ENCODE data around the gene RAET1L. TPM values are rescaled to one million over a fixed set of nuclear protein-coding genes. Genes with fewer than 3 reads are reported as not detected.
"Not testable (repeated sequence)": the region's sequence is repeated elsewhere in the genome, so short reads cannot be mapped to it uniquely, and the experiment has no call there.

RAET1L gene
- total RNA-seq, 1 donor from 2014 or later = 3.1 TPM

DNA sequence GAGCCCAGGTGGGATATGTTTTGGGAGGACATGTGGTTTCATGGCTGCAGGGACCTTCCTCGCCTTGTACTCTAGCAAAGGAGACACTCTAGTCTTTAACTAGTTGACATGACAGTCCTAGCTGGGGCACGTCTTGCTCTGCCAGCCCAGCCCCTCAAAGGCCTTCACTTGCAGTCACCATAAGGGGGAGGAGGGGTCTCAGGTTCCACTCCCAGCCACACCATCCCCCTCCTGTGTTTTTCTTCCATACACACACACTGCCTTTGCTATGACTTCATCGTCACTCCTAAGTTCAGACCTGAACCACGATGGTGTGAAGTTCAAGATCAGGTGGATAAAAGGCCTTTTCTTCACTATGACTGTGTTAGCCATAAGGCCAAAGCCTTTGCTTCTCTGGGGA is 48.1 kb downstream of the RAET1L start:
- no peak for TF ChIP-seq CTCF (conservative IDR thresholded peaks at IDR 0.05; ENCODE audit: low read depth, low read length)
- no peak overlapping the region for H3K4me3 ChIP-seq (ENCODE audit: low read depth, low read length)
- DNase-seq (ENCODE audit: low read depth) = no peak

DNA sequence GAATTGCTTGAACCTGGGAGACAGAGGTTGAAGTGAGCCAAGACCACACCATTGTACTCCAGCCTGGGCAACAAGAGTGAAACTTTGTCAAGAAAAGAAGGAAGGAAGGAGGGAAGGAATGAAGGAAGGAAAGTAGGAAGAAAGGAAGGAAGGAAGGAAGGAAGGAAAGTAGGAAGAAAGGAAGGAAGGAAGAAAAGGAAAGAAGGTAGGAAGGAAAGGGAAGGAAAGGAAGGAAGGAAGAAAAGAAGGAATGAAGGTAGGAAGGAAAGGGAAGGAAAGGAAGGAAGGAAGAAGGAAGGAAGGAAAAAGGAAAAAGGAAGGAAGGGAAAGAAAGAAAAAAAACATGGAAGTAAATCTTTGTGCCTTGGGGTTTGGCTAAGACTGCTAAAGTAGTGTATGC is 49.9 kb downstream of the RAET1L start:
- no peak for TF ChIP-seq CTCF (conservative IDR thresholded peaks at IDR 0.05; ENCODE audit: low read depth, low read length)
- H3K4me3 ChIP-seq (ENCODE audit: low read depth, low read length) = no peak overlapping the region
- no peak for DNase-seq (ENCODE audit: low read depth)

DNA sequence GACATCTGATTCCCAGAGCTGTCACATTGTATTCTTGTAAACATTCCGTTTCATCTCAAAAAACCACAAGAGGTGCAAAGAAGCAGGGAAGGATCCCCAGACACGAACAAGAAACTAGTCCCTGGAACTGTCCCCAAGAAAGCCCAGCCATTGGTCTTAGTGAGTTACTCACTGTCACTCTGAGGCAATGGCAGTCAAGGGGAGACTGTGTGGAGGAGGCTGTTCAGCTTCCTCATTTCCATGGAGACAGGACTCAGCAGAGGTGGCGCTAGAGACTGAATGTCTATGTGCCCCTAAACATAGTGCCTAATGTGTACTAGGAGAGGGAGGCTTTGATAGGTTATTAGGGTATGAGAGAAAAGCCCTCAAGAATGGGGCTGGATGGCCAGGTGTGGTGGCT is 50.5 kb downstream of the RAET1L start:
- DNase-seq (ENCODE audit: low read depth) = no peak
- H3K4me3 ChIP-seq (ENCODE audit: low read depth, low read length) = no peak overlapping the region
- no peak for TF ChIP-seq CTCF (conservative IDR thresholded peaks at IDR 0.05; ENCODE audit: low read depth, low read length)

GRCh38 chr6:149974394-149974793 is 50.9 kb downstream of the RAET1L start:
- DNase-seq (ENCODE audit: low read depth); H3K4me3 ChIP-seq (ENCODE audit: low read depth, low read length): not testable (repeated sequence)

- TF ChIP-seq CTCF (conservative IDR thresholded peaks at IDR 0.05; ENCODE audit: low read depth, low read length) = no peak
Observed at GRCh38 chr6:149969635-149970034, 55.7 kb downstream of the RAET1L start.

DNA sequence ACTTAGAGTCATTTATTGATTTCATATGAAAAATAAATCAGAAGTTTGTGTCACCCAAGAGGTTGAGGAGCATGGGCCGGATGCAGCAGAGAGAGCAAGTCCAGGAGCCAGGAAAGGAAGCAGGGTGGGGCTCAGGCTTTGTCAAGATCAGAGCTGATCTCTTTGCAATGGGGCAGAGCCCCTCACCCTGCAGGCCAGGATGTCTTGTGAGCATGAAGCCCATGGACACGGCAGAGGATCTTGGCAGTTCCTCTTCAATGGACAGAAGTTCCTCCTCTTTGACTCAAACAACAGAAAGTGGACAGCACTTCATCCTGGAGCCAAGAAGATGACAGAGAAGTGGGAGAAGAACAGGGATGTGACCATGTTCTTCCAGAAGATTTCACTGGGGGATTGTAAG is 56.4 kb downstream of the RAET1L start:
- DNase-seq (ENCODE audit: low read depth); H3K4me3 ChIP-seq (ENCODE audit: low read depth, low read length): not testable (repeated sequence)

More at GRCh38 chr6:149969635-149970034, 55.7 kb downstream of the RAET1L start:
- DNase-seq (ENCODE audit: low read depth) = no peak
- H3K4me3 ChIP-seq (ENCODE audit: low read depth, low read length) = no peak overlapping the region

Other genes starting within 250 kb of the RAET1L start
- gene LRP11, start 161.2 kb downstream of the RAET1L start, total RNA-seq = 41.7 and 54.5 TPM in 2 replicates
- gene RAET1E, start 127.4 kb downstream of the RAET1L start, total RNA-seq = not detected in 2 replicates
- gene RAET1G, start 102.4 kb downstream of the RAET1L start, total RNA-seq = 0.43 TPM in 1 of 2 replicates, not detected in the other
- gene ULBP2, start 83.5 kb downstream of the RAET1L start, total RNA-seq = 5.3 and 16.0 TPM in 2 replicates
- gene ULBP1, start 61.6 kb downstream of the RAET1L start, total RNA-seq = 0.23 and 0.94 TPM in 2 replicates
- gene ULBP3, start 43.6 kb upstream of the RAET1L start, total RNA-seq = 8.2 and 16.6 TPM in 2 replicates
- 26.3 and 27.0 TPM in 2 replicates for gene PPP1R14C, start 117.5 kb upstream of the RAET1L start, total RNA-seq

All from epithelial cell of proximal tubule (primary cell).